Stimulated activated CD8-positive, alpha-beta memory T cell treated with anti-CD3 and anti-CD28 coated beads, Interleukin-4, amount 100 ng/mL, for 1 hour (primary cell): Measurements from ENCODE around the gene PLOD3.

ENCODE experiments used
- DNase-seq, 2 donors: peaks; one replicate each; pipeline ENCODE4 v3.0.0-alpha.2; 2020; ENCODE audit warnings: low read depth in 2 of 2, low spot score in 1 of 2

PLOD3 gene

GRCh38 chr7:101186194-101186593 is 31.2 kb downstream of the PLOD3 start:
- DNase-seq = no peak

- no peak for DNase-seq
Observed at GRCh38 chr7:101185258-101185839, 32.0 kb downstream of the PLOD3 start.

- DNase-seq = no peak
Observed at GRCh38 chr7:101180130-101180755, 37.1 kb downstream of the PLOD3 start, which contains the start of gene NAT16. NAT16 (minus strand) TSS chr7:101180293; CDS start chr7:101174807, 5,486 bp downstream.

GRCh38 chr7:101179713-101180112 is 37.7 kb downstream of the PLOD3 start:
- no peak for DNase-seq

- DNase-seq = no peak
Observed at GRCh38 chr7:101179117-101179516, 38.3 kb downstream of the PLOD3 start.

GRCh38 chr7:101177644-101178043 is 39.7 kb downstream of the PLOD3 start:
- DNase-seq = no peak

GRCh38 chr7:101175664-101176063 is 41.7 kb downstream of the PLOD3 start:
- DNase-seq = no peak

GRCh38 chr7:101174322-101174854 is 43.0 kb downstream of the PLOD3 start:
- DNase-seq = no peak

- peak in 1 of 2 donors; percentile 38 for DNase-seq
Observed at GRCh38 chr7:101173752-101174244, 43.6 kb downstream of the PLOD3 start.

GRCh38 chr7:101172854-101173751 is 44.3 kb downstream of the PLOD3 start:
- DNase-seq = no peak

GRCh38 chr7:101172005-101172853 is 45.2 kb downstream of the PLOD3 start:
- DNase-seq = no peak

- no peak for DNase-seq
Observed at GRCh38 chr7:101171442-101171837, 45.9 kb downstream of the PLOD3 start.

GRCh38 chr7:101170617-101171441 is 46.6 kb downstream of the PLOD3 start:
- no peak for DNase-seq

- DNase-seq = peak; percentile 62 to 69
Observed at GRCh38 chr7:101169838-101170551, 47.4 kb downstream of the PLOD3 start.

GRCh38 chr7:101169110-101169837 is 48.1 kb downstream of the PLOD3 start:
- DNase-seq = no peak

- DNase-seq = no peak
Observed at GRCh38 chr7:101168412-101169049, 48.9 kb downstream of the PLOD3 start.

GRCh38 chr7:101167645-101168411 is 49.6 kb downstream of the PLOD3 start:
- no peak for DNase-seq
